ENCODE measurements around the gene PCK1.

DNA sequence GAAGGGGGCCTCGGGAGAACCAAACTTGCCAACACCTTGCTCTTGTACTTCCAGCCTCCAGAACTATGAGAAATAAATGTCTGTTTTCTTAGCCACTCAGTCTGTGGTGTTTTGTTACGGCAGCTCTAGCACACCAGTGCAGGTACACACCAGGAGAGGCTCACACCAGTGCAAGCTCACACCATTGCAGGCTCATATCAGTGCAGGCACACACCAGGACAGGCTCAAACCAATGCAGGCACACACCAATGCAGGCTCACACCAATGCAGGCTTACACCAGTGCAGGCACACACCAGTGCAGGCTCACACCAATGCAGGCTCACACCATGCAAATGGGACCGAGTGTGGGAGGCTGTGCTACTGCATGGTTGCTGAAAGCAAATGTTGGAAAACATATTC, 31.1 kb upstream of the PCK1 start:
- TF ChIP-seq, protein P1, sequence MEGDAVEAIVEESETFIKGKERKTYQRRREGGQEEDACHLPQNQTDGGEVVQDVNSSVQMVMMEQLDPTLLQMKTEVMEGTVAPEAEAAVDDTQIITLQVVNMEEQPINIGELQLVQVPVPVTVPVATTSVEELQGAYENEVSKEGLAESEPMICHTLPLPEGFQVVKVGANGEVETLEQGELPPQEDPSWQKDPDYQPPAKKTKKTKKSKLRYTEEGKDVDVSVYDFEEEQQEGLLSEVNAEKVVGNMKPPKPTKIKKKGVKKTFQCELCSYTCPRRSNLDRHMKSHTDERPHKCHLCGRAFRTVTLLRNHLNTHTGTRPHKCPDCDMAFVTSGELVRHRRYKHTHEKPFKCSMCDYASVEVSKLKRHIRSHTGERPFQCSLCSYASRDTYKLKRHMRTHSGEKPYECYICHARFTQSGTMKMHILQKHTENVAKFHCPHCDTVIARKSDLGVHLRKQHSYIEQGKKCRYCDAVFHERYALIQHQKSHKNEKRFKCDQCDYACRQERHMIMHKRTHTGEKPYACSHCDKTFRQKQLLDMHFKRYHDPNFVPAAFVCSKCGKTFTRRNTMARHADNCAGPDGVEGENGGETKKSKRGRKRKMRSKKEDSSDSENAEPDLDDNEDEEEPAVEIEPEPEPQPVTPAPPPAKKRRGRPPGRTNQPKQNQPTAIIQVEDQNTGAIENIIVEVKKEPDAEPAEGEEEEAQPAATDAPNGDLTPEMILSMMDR (IDR thresholded peaks at IDR 0.05): no peak
- no peak for TF ChIP-seq POLR2A (IDR thresholded peaks at IDR 0.05)
